Pancreas (tissue), 10 donors: Measurements from ENCODE around the gene HPDL. TPM values are rescaled to one million over a fixed set of nuclear protein-coding genes. Genes with fewer than 3 reads are reported as not detected.

Experiments used
- ATAC-seq, 4 donors: fragments of 200-7000 bp; cut with Tn5 transposase; one replicate each; pipeline versions ENCODE4 v1.8.0 to v1.9.1; 2020; ENCODE audit warnings: mild to moderate bottlenecking in 4 of 4, moderate library complexity in 4 of 4
- DNase-seq, 6 donors: peaks; one replicate each; pipeline ENCODE4 v3.0.0-alpha.2; 2020
- FAIRE-seq: peaks from 2 replicates; lab custom pipeline; 2012; peaks lifted over from hg19 to GRCh38; lab: Jason Lieb, UNC
- H3K27ac ChIP-seq, 4 donors: fragments of 200-600 bp; sonication (generic); 1 replicate in 3 of 4; 2 replicates in 1 of 4; pipeline versions ENCODE4 v1.5.0 to v1.8.0; 2020
- H3K27me3 ChIP-seq, 4 donors: fragments of 200-600 bp; one replicate each; pipeline ENCODE4 v1.8.0; 2021
- H3K36me3 ChIP-seq, 3 donors: fragments of 200-600 bp; sonication (generic) in 1 of 3; one replicate each; pipeline versions ENCODE4 v1.5.0 to v1.8.0; 2020 to 2021
- H3K4me1 ChIP-seq, 3 donors: fragments of 200-600 bp; one replicate each; pipeline ENCODE4 v1.8.0; 2021
- H3K4me3 ChIP-seq, 4 donors: fragments of 200-600 bp; sonication (generic) in 2 of 4; one replicate each; pipeline versions ENCODE4 v1.5.0 to v1.8.0; 2020 to 2021
- H3K9me3 ChIP-seq, 4 donors: fragments of 200-600 bp; one replicate each; pipeline ENCODE4 v1.8.0; 2021
- WGBS, 2 donors: extraction: QIAGEN DNeasy Blood & Tissue Kit; methylation state at CpG; one replicate each; pipeline ENCODE4 v1.1.7; 2013; 5-methylcytosine and 5-hydroxymethylcytosine counted together
- intact Hi-C, 3 donors: fragments of 100-400 bp; cut with DNase I; formaldehyde crosslinking; loops; one replicate each; pipeline versions ENCODE4 v1.11.1 to v1.14.2; 2022
- polyA plus RNA-seq, 2 donors: library from polyadenylated mRNA; stranded (reverse); fragments of 200-250 nt; gene quantifications; one replicate each; pipeline ENCODE4 v1.2.3, GENCODE V29; 2013
- total RNA-seq, 6 donors: library from RNA; stranded (reverse); fragmentation: NEBNext Ultra II Directional in 4 of 6; extraction: Animal tissue kit (Norgen Biotek cat#: 25700) in 4 of 6; gene quantifications; one replicate each; pipeline versions ENCODE4 v1.2.1 to v1.2.4, GENCODE V29; 2021 to 2023
- TF ChIP-seq, protein P1 (sequence below), 4 donors: fragments of 200-600 bp; sonication (generic) in 3 of 4; IDR thresholded peaks; one replicate each; pipeline versions ENCODE4 v1.5.0 to v1.8.0; 2021; ENCODE audit warnings: antibody characterized with exemption in 4 of 4
- donor health status: healthy with polysubstance abuse.
- donor health status: DM: no; HTN: no; CAD: no; lungs with moderate emphysema.
- donor health status: DM: no; HTN: no; CAD: no.
- donor health status: control.
- donor health status: control.
- donor health status: Bipolar disorder and iron deficiency.
- donor health status: DM: yes; HTN: yes; CAD: no.
- donor health status: DM: no; HTN: no; CAD: no.
- donor health status: DM: no; HTN: no; CAD: no.
- donor health status: DM: yes; HTN: yes; CAD: no.

The HPDL gene
- total and polyA plus RNA-seq, 8 donors = 0.14 to 0.85 (median 0.23) TPM; not detected in 1

- intact Hi-C loops = no loop called here
- 69 to 72% methylated on average over 8 of the region's 8 CpGs for WGBS, 2 donors
- Histone ChIP-seq H3K27me3 (no peaks in the 10 kb centered on the region), H3K36me3 (no peaks in the 10 kb centered on the region), H3K4me3 (no peak overlapping the region), H3K9me3 (no peaks in the 10 kb centered on the region), H3K27ac (no peak overlapping the region), H3K4me1 (peaks cover 0 to 1% (median 0%) of the 10 kb centered on the region in 3 donors)
- DNase-seq (no peak), ATAC-seq (no peak), FAIRE-seq (no peak)
- TF ChIP-seq, protein P1, sequence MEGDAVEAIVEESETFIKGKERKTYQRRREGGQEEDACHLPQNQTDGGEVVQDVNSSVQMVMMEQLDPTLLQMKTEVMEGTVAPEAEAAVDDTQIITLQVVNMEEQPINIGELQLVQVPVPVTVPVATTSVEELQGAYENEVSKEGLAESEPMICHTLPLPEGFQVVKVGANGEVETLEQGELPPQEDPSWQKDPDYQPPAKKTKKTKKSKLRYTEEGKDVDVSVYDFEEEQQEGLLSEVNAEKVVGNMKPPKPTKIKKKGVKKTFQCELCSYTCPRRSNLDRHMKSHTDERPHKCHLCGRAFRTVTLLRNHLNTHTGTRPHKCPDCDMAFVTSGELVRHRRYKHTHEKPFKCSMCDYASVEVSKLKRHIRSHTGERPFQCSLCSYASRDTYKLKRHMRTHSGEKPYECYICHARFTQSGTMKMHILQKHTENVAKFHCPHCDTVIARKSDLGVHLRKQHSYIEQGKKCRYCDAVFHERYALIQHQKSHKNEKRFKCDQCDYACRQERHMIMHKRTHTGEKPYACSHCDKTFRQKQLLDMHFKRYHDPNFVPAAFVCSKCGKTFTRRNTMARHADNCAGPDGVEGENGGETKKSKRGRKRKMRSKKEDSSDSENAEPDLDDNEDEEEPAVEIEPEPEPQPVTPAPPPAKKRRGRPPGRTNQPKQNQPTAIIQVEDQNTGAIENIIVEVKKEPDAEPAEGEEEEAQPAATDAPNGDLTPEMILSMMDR (IDR thresholded peaks at IDR 0.05) = no peak
Measured at GRCh38 chr1:45297666-45298356, 28.9 kb upstream of the HPDL start.

GRCh38 chr1:45299296-45299695, 27.4 kb upstream of the HPDL start:
- peaks cover 0 to 4% (median under 1%) of the 10 kb centered on the region in 3 donors for H3K4me1 ChIP-seq
- 81 to 100% methylated on average over 1 of the region's 1 CpG for WGBS, 2 donors
- TF ChIP-seq, protein P1 (IDR thresholded peaks at IDR 0.05) = no peak
- intact Hi-C loops = no loop called here
- no peak overlapping the region for H3K27ac ChIP-seq
- H3K9me3 ChIP-seq = no peaks in the 10 kb centered on the region
- no peaks in the 10 kb centered on the region for H3K36me3 ChIP-seq
- no peak for DNase-seq
- FAIRE-seq = no peak
- no peak for ATAC-seq
- H3K4me3 ChIP-seq = no peak overlapping the region
- no peaks in the 10 kb centered on the region for H3K27me3 ChIP-seq

DNA sequence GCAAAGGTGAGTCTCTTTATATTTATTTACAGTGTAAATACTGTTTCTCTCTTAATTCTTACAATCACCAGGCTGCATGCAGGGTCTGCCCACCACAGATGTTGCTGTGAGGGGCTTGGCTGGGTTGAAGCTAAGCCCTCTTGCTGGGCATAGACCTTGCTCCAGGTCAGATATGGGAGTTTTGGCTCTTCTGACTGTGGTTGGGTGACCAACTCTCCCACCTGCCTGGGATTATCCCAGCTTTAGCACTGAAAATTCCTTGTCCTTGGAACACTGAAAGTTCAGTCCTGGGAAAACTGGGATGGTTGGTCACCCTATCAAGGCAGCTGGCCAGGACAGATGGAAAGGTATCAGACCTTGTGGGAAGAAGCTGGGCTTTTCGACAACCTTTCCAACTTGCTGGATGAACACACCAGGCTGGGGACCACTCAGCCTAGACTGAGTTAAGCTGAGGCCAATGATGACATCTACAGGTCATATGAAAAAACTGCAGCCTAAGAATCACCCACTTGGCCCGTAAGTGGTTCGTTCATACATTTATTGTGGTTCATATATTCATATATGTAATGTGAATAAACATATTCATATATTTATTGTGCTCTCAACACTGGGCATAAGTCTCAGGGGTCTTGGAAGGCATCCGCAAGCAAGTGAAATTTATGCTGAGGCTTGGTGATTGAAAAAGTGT, 26.6 kb upstream of the HPDL start:
- Histone ChIP-seq H3K4me3 (no peak overlapping the region), H3K27me3 (no peaks in the 10 kb centered on the region), H3K9me3 (no peaks in the 10 kb centered on the region), H3K36me3 (no peaks in the 10 kb centered on the region), H3K4me1 (peaks cover 4 to 5% (median 4%) of the 10 kb centered on the region in 3 donors), H3K27ac (no peak overlapping the region)
- peak in 3 of 6 donors; percentile 22 to 50 (median 29) for DNase-seq
- FAIRE-seq = no peak
- intact Hi-C loops = loop anchor here in 2 of 3 donors (2.0 to 10.0 kb wide), 3 partner anchors 287 to 505 kb away; partner anchors contain the start of genes UROD (in 2 of the 2) and HECTD3 (in 1 of the 2)
- ATAC-seq = peak in 2 of 4 donors; percentile 11
- 6 to 10% methylated on average over 4 of the region's 4 CpGs for WGBS, 2 donors
- TF ChIP-seq, protein P1 (IDR thresholded peaks at IDR 0.05) = peak; percentile 25 to 57 (median 54)

GRCh38 chr1:45300669-45300997, 26.1 kb upstream of the HPDL start:
- Histone ChIP-seq H3K27ac (no peak overlapping the region), H3K4me1 (peaks cover 4 to 5% (median 4%) of the 10 kb centered on the region in 3 donors), H3K9me3 (no peaks in the 10 kb centered on the region), H3K4me3 (no peak overlapping the region), H3K36me3 (no peaks in the 10 kb centered on the region), H3K27me3 (no peaks in the 10 kb centered on the region)
- 47 to 53% methylated on average over 2 of the region's 2 CpGs for WGBS, 2 donors
- FAIRE-seq (no peak), DNase-seq (no peak), ATAC-seq (no peak)
- intact Hi-C loops = loop anchor here in 2 of 3 donors (2.0 to 10.0 kb wide), 3 partner anchors 288 to 506 kb away; partner anchors contain the start of genes UROD (in 2 of the 2) and HECTD3 (in 1 of the 2)
- TF ChIP-seq, protein P1 (IDR thresholded peaks at IDR 0.05) = no peak
